ENCODE data around the gene DLG5. TPM values are rescaled to one million over a fixed set of nuclear protein-coding genes. Genes with fewer than 3 reads are reported as not detected.

The DLG5 gene
- total and polyA plus RNA-seq, 2 experiments from 2014 or later = 15.5 to 29.3 TPM

DNA sequence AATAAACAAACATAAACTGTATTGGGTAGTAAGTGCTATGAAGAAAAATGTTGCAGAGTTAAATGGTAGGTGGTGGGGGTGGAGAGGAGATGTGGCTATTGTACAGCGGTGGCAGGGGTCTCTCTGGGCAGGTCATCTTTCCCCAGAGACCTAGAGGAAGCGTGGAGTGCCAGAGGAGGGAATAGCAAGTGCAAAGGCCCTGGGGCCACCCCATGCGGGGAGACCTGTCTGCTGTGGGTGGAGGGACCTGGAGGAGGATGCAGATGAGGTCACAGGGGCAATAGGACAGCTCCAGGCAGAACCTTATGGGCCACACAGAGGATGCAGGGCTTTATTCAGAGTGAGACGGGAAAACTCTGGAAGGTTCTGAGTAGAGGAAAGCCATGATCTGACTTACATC, 47.5 kb downstream of the DLG5 start:
- TF ChIP-seq EZH2phosphoT487 (IDR thresholded peaks at IDR 0.05; ENCODE audit: low read depth, severe bottlenecking, unreplicated experiment) (no peak), EZH2 (IDR thresholded peaks at IDR 0.05; ENCODE audit: borderline replicate concordance) (no peak)
- TF ChIP-seq, protein P1, sequence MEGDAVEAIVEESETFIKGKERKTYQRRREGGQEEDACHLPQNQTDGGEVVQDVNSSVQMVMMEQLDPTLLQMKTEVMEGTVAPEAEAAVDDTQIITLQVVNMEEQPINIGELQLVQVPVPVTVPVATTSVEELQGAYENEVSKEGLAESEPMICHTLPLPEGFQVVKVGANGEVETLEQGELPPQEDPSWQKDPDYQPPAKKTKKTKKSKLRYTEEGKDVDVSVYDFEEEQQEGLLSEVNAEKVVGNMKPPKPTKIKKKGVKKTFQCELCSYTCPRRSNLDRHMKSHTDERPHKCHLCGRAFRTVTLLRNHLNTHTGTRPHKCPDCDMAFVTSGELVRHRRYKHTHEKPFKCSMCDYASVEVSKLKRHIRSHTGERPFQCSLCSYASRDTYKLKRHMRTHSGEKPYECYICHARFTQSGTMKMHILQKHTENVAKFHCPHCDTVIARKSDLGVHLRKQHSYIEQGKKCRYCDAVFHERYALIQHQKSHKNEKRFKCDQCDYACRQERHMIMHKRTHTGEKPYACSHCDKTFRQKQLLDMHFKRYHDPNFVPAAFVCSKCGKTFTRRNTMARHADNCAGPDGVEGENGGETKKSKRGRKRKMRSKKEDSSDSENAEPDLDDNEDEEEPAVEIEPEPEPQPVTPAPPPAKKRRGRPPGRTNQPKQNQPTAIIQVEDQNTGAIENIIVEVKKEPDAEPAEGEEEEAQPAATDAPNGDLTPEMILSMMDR (IDR thresholded peaks at IDR 0.05; ENCODE audit: poor library complexity) = no peak
- Histone ChIP-seq H3K27ac (peak overlapping the region; percentile 50), H3K4me1 (ENCODE audit: insufficient read depth) (peaks cover 19% of the 10 kb centered on the region), H3K79me2 (peaks cover 97% of the 10 kb centered on the region), H3K4me3 (no peak overlapping the region), H4K20me1 (ENCODE audit: insufficient read depth, poor library complexity, severe bottlenecking) (peaks cover 41% of the 10 kb centered on the region), H3K9me3 (ENCODE audit: low read depth) (no peaks in the 10 kb centered on the region), H3K36me3 (replicated peaks; ENCODE audit: insufficient read depth, low read depth) (no peaks in the 10 kb centered on the region), H3K27me3 (no peaks in the 10 kb centered on the region), H2AFZ (no peak overlapping the region), H3K9me2 (replicated peaks; ENCODE audit: insufficient read depth) (no peaks in the 10 kb centered on the region), H3K4me2 (no peak overlapping the region)
- 91% methylated on average over 4 of the region's 4 CpGs for WGBS (ENCODE audit: low lambda C conversion rate, missing lambda C conversion rate)
- DNase-seq (ENCODE audit: low spot score) = no peak

DNA sequence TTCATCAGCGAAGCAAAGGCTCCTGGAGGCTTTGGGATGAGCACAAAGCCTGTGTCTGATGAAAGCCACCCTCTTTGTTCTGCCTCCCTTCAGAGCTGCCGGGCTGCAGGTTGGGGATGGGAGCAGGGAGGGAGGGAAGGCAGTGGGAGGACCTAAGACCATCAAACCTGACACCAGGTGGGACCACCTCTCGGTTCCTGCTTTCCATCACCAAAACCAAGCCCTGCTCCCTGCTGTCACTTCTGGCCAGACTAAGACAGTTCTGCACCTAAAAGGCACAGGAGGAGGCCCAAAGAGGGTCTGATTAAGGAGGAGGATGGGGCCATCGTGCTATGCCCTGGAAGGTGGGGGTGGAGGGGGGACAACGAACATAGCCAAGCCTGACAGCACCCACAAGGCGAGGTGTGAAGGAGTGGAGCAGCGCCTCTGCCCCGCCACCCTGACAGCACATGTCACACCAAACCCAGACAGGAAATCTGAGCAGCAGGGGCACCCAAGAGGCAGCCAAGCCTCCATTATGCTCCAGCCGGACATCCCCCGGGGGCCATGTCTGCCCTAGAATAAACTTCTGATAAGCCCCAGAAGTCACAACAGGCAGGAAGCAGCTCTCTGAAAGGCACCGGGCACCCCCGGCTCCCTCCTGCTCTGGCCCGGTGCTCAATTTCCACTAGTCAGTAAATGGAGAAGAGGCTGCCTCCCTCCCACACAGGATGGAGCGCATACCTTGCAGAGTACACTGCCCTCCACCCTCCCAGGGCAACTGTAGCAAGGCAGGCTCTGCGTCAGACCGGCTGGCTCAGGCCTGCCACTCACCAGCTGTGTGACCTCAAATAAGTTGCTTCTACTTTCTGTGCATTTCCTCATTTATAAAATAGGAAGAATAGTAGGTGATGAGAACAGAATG, 48.9 kb downstream of the DLG5 start:
- H2AFZ ChIP-seq = no peak overlapping the region
- H3K4me3 ChIP-seq = no peak overlapping the region
- H3K36me3 ChIP-seq (replicated peaks; ENCODE audit: insufficient read depth, low read depth) = no peaks in the 10 kb centered on the region
- H3K79me2 ChIP-seq = peaks cover 95% of the 10 kb centered on the region
- peak overlapping the region; percentile 50 for H3K27ac ChIP-seq
- WGBS (ENCODE audit: low lambda C conversion rate, missing lambda C conversion rate) = 37% methylated on average over 16 of the region's 16 CpGs
- H3K4me2 ChIP-seq = peak overlapping the region; percentile 4
- H3K27me3 ChIP-seq = no peaks in the 10 kb centered on the region
- no peaks in the 10 kb centered on the region for H3K9me3 ChIP-seq (ENCODE audit: low read depth)
- DNase-seq (ENCODE audit: low spot score) = peak; percentile 61
- TF ChIP-seq EZH2phosphoT487 (IDR thresholded peaks at IDR 0.05; ENCODE audit: low read depth, severe bottlenecking, unreplicated experiment) = no peak
- H3K4me1 ChIP-seq (ENCODE audit: insufficient read depth) = peaks cover 32% of the 10 kb centered on the region
- H3K9me2 ChIP-seq (replicated peaks; ENCODE audit: insufficient read depth) = no peaks in the 10 kb centered on the region
- peaks cover 40% of the 10 kb centered on the region for H4K20me1 ChIP-seq (ENCODE audit: insufficient read depth, poor library complexity, severe bottlenecking)

DNA sequence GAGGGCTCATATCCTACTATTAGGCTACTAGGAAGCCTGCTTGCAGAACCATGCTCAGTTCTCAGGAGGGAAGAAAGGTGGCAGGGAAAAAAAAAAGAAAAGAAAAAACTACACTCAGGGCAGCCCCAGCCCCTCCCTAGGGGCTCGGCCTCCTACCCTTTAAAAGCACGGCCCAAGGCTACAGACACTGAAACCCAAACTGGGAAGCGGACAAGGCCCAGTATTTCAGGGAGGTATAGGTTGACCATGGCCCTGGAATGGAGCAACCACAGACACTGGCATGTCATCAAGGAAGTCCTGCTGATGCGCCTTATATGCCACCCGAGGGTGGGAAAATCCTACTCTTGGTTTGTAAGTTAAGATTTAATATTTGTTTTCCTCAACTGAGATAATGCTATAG, 50.8 kb downstream of the DLG5 start:
- Histone ChIP-seq H3K4me2 (no peak overlapping the region), H3K4me3 (no peak overlapping the region), H3K27ac (no peak overlapping the region), H3K4me1 (ENCODE audit: insufficient read depth) (peaks cover 32% of the 10 kb centered on the region), H3K9me2 (replicated peaks; ENCODE audit: insufficient read depth) (no peaks in the 10 kb centered on the region), H3K9me3 (ENCODE audit: low read depth) (no peaks in the 10 kb centered on the region), H3K79me2 (peaks cover 88% of the 10 kb centered on the region), H3K36me3 (replicated peaks; ENCODE audit: insufficient read depth, low read depth) (no peaks in the 10 kb centered on the region), H4K20me1 (ENCODE audit: insufficient read depth, poor library complexity, severe bottlenecking) (peaks cover 36% of the 10 kb centered on the region), H2AFZ (no peak overlapping the region), H3K27me3 (no peaks in the 10 kb centered on the region)
- DNase-seq (ENCODE audit: low spot score) = no peak
- TF ChIP-seq, protein P1 (IDR thresholded peaks at IDR 0.05; ENCODE audit: poor library complexity) = no peak
- TF ChIP-seq EZH2phosphoT487 (IDR thresholded peaks at IDR 0.05; ENCODE audit: low read depth, severe bottlenecking, unreplicated experiment) (no peak), EZH2 (IDR thresholded peaks at IDR 0.05; ENCODE audit: borderline replicate concordance) (no peak)
- WGBS (ENCODE audit: low lambda C conversion rate, missing lambda C conversion rate) = 94% methylated on average over 5 of the region's 5 CpGs

DNA sequence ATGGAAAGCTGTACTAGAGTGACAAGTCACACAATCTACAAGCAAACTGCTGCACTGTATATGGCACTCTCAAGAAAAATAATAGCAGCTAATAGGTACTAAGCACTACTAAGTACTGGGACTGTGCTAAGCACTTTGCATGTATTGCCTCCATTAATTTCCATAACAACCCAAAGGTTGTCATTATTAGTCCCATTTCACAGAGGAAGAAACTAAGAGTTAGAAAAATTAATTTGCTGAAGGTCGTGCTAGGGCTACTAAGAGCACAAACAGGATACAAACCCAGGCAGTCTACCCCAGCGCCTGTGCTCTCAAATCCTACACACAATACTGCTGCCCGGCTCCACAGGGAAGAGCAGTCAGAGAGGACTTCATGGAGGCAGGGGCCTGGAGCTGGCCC, 51.7 kb downstream of the DLG5 start:
- no peak overlapping the region for H3K27ac ChIP-seq
- no peak for DNase-seq (ENCODE audit: low spot score)
- TF ChIP-seq EZH2phosphoT487 (IDR thresholded peaks at IDR 0.05; ENCODE audit: low read depth, severe bottlenecking, unreplicated experiment) (no peak), EZH2 (IDR thresholded peaks at IDR 0.05; ENCODE audit: borderline replicate concordance) (no peak)

More for the DNA sequence above, 51.7 kb downstream of the DLG5 start:
- Histone ChIP-seq H3K9me3 (ENCODE audit: low read depth) (no peaks in the 10 kb centered on the region), H4K20me1 (ENCODE audit: insufficient read depth, poor library complexity, severe bottlenecking) (peaks cover 32% of the 10 kb centered on the region), H3K27me3 (no peaks in the 10 kb centered on the region), H3K9me2 (replicated peaks; ENCODE audit: insufficient read depth) (no peaks in the 10 kb centered on the region), H3K4me1 (ENCODE audit: insufficient read depth) (peaks cover 35% of the 10 kb centered on the region), H2AFZ (no peak overlapping the region), H3K36me3 (replicated peaks; ENCODE audit: insufficient read depth, low read depth) (no peaks in the 10 kb centered on the region), H3K79me2 (peaks cover 88% of the 10 kb centered on the region), H3K4me3 (no peak overlapping the region), H3K4me2 (no peak overlapping the region)
- 99% methylated on average over 3 of the region's 3 CpGs for WGBS (ENCODE audit: low lambda C conversion rate, missing lambda C conversion rate)
